Measurements from ENCODE around the gene NOP14.

GRCh38 chr4:2924765-2925301 lies 38.4 kb downstream of the NOP14 start:
- TF ChIP-seq CTCF (IDR thresholded peaks at IDR 0.05) (no peak), USF2 (IDR thresholded peaks at IDR 0.05; ENCODE audit: borderline replicate concordance, low read depth, low read length) (no peak), EP300 (IDR thresholded peaks at IDR 0.05; ENCODE audit: borderline replicate concordance in 1 of 2, low read depth in 1 of 2, low read length in 1 of 2) (no peak), POLR2AphosphoS5 (IDR thresholded peaks at IDR 0.05; ENCODE audit: low read depth, low read length) (no peak), TEAD4 (IDR thresholded peaks at IDR 0.05; ENCODE audit: borderline replicate concordance, insufficient read depth) (no peak), MAX (IDR thresholded peaks at IDR 0.05; ENCODE audit: low read depth) (no peak), PBX3 (IDR thresholded peaks at IDR 0.05) (no peak), SMC3 (IDR thresholded peaks at IDR 0.05; ENCODE audit: low read depth, low read length) (no peak), REST (IDR thresholded peaks at IDR 0.05; ENCODE audit: low read depth, low read length) (no peak), YY1 (IDR thresholded peaks at IDR 0.05; ENCODE audit: low read depth) (no peak), CHD2 (IDR thresholded peaks at IDR 0.05; ENCODE audit: low read length, partially characterized antibody) (no peak)

Data from SK-N-SH (cell line).